Left ventricle myocardium inferior (tissue), 1 donor: ENCODE results near the gene RBFOX1. TPM values are rescaled to one million over a fixed set of nuclear protein-coding genes. Genes with fewer than 3 reads are reported as not detected.

Source experiments
- DNase-seq: peaks from one replicate; pipeline ENCODE4 v3.0.0-alpha.2; 2020
- H3K27ac ChIP-seq: fragments of 200-600 bp; replicated peaks from 2 replicates; pipeline ENCODE4 v1.8.0; 2021
- H3K27me3 ChIP-seq: fragments of 200-600 bp; 2 replicates; pipeline ENCODE4 v1.8.0; 2021; ENCODE audit warnings: low read depth
- H3K36me3 ChIP-seq: fragments of 200-600 bp; 2 replicates; pipeline ENCODE4 v1.8.0; 2021
- H3K4me1 ChIP-seq: fragments of 200-600 bp; 2 replicates; pipeline ENCODE4 v1.8.0; 2021
- H3K4me3 ChIP-seq: fragments of 200-600 bp; 2 replicates; pipeline ENCODE4 v1.8.0; 2021; ENCODE audit warnings: mild to moderate bottlenecking, moderate library complexity
- H3K9me3 ChIP-seq: fragments of 200-600 bp; replicated peaks from 2 replicates; pipeline ENCODE4 v1.8.0; 2021
- CTCF ChIP-seq: fragments of 200-600 bp; IDR thresholded peaks from 2 replicates; pipeline ENCODE4 v1.8.0; 2021; ENCODE audit warnings: antibody characterized with exemption, mild to moderate bottlenecking, borderline replicate concordance
- intact Hi-C: fragments of 100-400 bp; cut with micrococcal nuclease; formaldehyde crosslinking; loops from one replicate; pipeline ENCODE4 v1.11.0; 2022
- total RNA-seq: library from RNA; stranded (reverse); fragmentation: NEBNext Ultra II Directional; extraction: Animal tissue kit (Norgen Biotek cat#: 25700); gene quantifications from one replicate; pipeline ENCODE4 v1.2.1, GENCODE V29; 2021
- donor health status: DM: no; HTN: yes; CAD: no; lungs with severe emphysema.

The RBFOX1 gene
- total RNA-seq, 1 donor from 2014 or later: 71.8 TPM

GRCh38 chr16:7437135-7437804 lies 104.6 kb downstream of the RBFOX1 start:
- H3K4me1 ChIP-seq: peaks cover 10% of the 10 kb centered on the region

GRCh38 chr16:7437843-7438242 lies 105.2 kb downstream of the RBFOX1 start:
- Histone ChIP-seq H3K27me3 (no peaks in the 10 kb centered on the region), H3K27ac (no peak overlapping the region), H3K4me3 (no peak overlapping the region), H3K36me3 (no peaks in the 10 kb centered on the region), H3K9me3 (no peaks in the 10 kb centered on the region), H3K4me1 (peaks cover 11% of the 10 kb centered on the region)
- no peak for DNase-seq
- TF ChIP-seq CTCF: no peak
- intact Hi-C loops: no loop called here

More at GRCh38 chr16:7437135-7437804, 104.6 kb downstream of the RBFOX1 start:
- Histone ChIP-seq H3K36me3 (no peaks in the 10 kb centered on the region), H3K4me3 (no peak overlapping the region), H3K27ac (no peak overlapping the region), H3K9me3 (no peaks in the 10 kb centered on the region), H3K27me3 (no peaks in the 10 kb centered on the region)
- DNase-seq: no peak
- intact Hi-C loops: no loop called here
- TF ChIP-seq CTCF: no peak

GRCh38 chr16:7438601-7439000 lies 106.0 kb downstream of the RBFOX1 start:
- intact Hi-C loops: no loop called here
- TF ChIP-seq CTCF: no peak

GRCh38 chr16:7439518-7439917 lies 106.9 kb downstream of the RBFOX1 start:
- intact Hi-C loops: no loop called here
- Histone ChIP-seq H3K9me3 (no peaks in the 10 kb centered on the region), H3K4me3 (no peak overlapping the region), H3K27ac (no peak overlapping the region), H3K4me1 (peaks cover 27% of the 10 kb centered on the region), H3K36me3 (no peaks in the 10 kb centered on the region), H3K27me3 (no peaks in the 10 kb centered on the region)
- no peak for DNase-seq
- TF ChIP-seq CTCF: no peak

More at GRCh38 chr16:7438601-7439000, 106.0 kb downstream of the RBFOX1 start:
- H3K4me3 ChIP-seq: no peak overlapping the region
- H3K4me1 ChIP-seq: peaks cover 18% of the 10 kb centered on the region
- no peaks in the 10 kb centered on the region for H3K27me3 ChIP-seq
- H3K36me3 ChIP-seq: no peaks in the 10 kb centered on the region
- DNase-seq: no peak
- no peaks in the 10 kb centered on the region for H3K9me3 ChIP-seq
- no peak overlapping the region for H3K27ac ChIP-seq

GRCh38 chr16:7440886-7441400 lies 108.3 kb downstream of the RBFOX1 start:
- Histone ChIP-seq H3K27me3 (no peaks in the 10 kb centered on the region), H3K4me1 (peaks cover 29% of the 10 kb centered on the region), H3K4me3 (no peak overlapping the region), H3K36me3 (no peaks in the 10 kb centered on the region), H3K27ac (no peak overlapping the region), H3K9me3 (no peaks in the 10 kb centered on the region)
- no peak for DNase-seq
- intact Hi-C loops: no loop called here
- TF ChIP-seq CTCF: no peak
